SIG-M5 (cell line): ENCODE data around the gene TTC32.

Source experiments
- DNase-seq: peaks from one replicate; lab custom pipeline; 2025; lab: John Stamatoyannopoulos, UW

The TTC32 gene

GRCh38 chr2:19850056-19851050 is 51.4 kb downstream of the TTC32 start:
- DNase-seq: no peak

- no peak for DNase-seq
Measured at GRCh38 chr2:19848952-19849351, 52.8 kb downstream of the TTC32 start.

- DNase-seq: no peak
Measured at GRCh38 chr2:19848029-19848750, 53.6 kb downstream of the TTC32 start.

- DNase-seq: no peak
Measured at GRCh38 chr2:19847486-19847885, 54.3 kb downstream of the TTC32 start.
